ENCODE data around the gene GNAI3. TPM values are rescaled to one million over a fixed set of nuclear protein-coding genes. Genes with fewer than 3 reads are reported as not detected.

Gene GNAI3
- total RNA-seq, 1 donor from 2014 or later: 18.7 TPM

DNA sequence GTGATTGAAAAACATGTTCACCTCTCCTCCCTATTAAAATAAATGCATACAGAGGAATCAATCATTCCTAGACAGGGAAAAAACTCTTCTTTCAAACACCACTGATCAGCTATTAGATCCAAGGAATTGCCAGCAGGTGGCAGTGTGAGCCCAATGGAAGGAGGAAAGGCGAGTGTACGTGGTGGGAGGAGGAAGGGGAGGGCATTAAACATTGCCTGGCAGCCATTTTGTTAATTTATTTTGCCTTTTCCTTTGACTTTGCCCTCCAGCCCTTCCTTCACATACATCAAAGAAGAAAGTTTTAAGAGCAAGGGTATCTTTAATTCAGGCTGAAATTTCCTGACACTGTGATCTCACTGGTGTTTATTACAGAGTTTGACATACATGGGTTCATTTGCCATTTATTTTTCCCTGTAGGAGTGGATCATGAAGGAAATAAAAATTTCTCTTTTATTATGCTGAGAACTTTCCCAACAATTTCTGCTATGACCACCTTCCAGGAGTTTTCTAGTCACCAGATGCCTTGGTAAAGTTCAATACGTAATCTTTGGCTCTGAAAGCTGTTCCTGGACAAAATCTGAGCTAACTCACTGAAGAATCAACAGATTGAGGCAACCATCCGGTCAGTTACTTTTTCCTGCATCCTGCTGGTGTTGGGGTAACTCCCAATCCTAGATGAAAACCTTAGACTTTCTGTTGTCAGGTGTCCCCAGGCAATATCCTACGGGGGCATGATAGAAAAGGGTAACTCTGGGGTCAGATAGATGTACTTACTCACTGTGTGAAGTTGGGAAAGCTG, 1.9 kb upstream of the GNAI3 start:
- DNase-seq (ENCODE audit: low read depth, low spot score): peak; percentile 62

DNA sequence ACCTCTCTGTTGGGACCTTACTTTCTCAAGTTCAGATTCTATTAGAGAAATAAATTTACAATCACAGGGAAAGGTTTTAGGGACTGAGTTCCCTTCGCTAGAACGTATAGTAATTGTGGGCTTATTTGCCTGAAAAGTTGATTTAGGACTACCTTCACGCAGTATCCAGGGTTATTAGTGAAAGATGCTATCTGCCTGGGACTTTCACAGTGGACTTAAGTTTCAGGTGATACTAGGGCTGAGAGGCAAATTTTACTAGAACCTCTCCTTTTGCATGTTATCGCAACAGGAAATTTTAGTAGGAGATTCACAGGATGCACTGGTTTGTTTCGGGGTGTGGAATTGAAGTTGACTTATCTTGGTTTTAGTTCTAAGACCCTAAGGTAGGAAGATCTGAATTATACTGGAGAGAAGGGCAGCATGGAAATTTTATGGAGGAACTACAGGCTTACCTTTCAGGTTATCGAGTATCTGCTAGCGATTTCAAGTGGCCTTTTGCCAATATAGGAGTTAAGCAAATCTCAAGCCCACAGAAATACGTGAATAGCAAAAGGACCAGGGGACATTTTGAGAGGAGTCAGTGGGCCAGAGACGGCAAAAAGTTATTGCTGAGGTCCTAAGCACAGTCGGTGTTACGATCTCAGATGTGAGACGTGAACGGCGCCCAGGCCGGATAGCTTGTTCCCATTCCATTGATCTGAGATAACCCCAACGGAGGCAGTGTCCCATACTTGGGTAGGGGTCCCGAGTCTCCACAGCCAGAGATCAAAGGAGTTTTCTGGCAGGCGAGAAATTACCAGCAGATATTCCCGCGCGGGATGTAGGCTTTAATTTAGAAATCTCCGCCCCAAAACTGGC, 723 bp upstream of the GNAI3 start:
- no peak for DNase-seq (ENCODE audit: low read depth, low spot score)

DNA sequence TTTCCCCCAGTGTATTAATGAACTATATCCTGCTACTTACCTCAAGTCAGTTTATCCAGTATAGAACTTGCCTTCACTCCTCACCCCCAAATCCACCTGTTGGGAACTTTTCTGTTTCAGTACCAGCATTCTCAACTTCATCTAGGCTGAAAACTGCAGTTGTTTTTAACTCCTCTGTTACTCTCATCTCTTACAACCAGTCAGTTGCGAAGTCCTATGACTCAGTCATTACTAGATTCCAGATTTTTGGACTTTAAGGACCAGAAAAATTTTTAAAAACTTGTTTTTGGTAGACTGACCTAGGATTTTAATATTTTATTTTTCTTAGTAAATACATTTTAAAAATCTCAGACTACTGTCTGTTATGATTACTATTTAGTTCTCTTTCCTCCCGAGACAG, 8.1 kb downstream of the GNAI3 start:
- DNase-seq (ENCODE audit: low read depth, low spot score): no peak

DNA sequence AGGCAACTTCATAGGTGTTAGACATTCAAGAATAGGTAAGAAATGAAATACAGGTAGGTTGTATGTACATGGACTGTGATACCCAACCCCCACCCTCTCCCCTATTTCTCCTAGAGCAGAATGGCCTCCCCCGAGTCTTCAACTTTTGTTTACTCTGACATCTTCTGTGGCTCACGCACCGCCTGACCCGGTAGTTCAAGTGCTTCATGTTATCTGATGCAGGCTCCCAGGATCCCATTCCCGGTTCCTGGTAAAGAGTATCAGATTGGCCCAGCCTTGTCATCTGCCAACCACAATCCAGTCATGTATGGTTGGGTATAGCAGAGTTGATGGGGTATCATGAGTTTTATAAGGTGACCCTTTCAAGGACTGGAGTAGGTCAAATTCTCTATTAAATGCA, 9.1 kb downstream of the GNAI3 start:
- DNase-seq (ENCODE audit: low read depth, low spot score): no peak

DNA sequence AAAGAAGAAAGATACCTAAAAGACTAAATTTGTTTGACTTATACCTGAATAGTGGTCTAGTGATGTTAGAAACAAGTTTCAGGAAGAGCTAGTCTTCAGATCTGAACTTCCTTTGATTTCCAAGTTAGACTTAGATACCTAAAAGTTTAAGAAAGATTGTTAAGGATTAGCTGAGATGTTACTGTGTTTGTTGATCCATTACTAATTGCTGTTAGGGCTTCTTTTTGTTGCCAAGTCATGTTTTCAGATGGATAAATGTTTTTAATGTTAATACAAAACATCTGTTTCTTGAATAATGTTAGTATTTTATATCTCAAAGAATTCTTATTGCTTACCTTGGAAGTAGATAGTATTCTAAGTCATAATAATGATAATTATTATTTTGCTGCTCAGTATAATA, 11.6 kb downstream of the GNAI3 start:
- no peak for DNase-seq (ENCODE audit: low read depth, low spot score)

DNA sequence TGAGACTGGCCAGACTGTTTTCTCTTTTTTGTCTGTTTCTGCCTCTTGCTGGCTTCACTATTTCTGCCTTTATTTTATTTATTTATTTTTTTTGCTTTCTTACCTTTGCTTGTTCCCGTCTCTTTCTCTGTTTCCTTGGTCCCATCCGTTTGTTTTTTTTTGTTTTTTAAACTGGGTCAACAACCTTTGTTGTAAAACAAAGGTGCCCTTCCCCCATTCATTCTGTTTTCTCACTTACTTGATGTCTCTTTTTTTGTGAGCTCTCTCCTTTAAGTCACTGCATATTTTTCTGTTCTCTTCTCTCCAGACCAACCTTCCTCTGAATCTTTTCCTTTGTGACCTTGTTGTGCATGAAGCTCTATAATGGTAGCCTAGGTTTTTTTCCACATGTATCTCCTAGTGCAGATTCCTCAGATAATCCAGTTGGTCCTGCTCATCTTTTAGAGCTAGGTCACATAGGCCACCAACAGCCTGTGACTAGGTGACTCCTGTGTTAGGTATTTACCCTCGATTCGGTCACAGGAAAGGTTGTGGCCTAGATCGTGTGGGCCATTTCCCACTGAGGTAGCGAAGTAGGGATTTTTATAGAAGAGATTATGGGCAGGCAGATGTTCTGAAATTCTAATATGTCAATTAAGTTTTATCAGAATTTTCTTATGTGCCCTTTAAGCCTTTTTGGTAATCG, 15.9 kb downstream of the GNAI3 start:
- no peak for DNase-seq (ENCODE audit: low read depth, low spot score)

DNA sequence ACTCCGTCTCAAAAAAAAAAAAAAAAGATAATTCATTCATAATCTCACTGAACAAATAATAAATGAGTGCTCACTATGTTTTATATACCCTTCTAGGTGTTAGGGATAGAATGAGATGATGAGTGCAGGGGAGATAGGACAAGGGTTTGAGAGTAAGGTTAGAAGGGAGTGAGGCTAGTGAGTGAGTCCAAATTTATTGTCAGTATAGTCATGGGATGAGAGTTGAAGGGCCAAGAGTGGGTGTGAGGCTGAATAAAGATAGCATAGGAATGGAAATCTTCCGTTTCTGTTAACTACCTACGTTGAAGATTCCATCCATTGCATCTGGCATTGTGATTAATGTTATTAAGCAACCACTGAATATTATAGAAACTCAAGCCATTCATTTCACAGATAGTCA, 16.8 kb downstream of the GNAI3 start:
- no peak for DNase-seq (ENCODE audit: low read depth, low spot score)

DNA sequence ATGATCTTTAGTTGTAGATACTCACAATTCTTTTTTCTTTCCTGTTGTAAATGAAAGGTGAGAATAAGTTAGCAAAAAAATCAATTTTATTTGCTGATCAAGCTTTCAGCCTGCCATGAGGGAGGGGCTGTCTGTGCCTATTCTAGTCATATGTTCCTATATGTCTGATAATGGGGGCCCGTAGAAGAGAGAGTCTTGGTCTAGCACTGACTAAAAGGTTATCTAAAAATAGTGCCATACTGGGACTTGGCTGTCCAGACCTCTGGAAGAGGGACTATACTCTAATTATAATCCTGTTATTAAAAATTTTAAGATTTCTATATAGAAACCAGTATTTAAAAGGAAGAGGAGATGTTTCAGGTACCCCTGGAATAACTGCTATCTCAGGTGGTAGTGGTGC, 18.6 kb downstream of the GNAI3 start:
- no peak for DNase-seq (ENCODE audit: low read depth, low spot score)

DNA sequence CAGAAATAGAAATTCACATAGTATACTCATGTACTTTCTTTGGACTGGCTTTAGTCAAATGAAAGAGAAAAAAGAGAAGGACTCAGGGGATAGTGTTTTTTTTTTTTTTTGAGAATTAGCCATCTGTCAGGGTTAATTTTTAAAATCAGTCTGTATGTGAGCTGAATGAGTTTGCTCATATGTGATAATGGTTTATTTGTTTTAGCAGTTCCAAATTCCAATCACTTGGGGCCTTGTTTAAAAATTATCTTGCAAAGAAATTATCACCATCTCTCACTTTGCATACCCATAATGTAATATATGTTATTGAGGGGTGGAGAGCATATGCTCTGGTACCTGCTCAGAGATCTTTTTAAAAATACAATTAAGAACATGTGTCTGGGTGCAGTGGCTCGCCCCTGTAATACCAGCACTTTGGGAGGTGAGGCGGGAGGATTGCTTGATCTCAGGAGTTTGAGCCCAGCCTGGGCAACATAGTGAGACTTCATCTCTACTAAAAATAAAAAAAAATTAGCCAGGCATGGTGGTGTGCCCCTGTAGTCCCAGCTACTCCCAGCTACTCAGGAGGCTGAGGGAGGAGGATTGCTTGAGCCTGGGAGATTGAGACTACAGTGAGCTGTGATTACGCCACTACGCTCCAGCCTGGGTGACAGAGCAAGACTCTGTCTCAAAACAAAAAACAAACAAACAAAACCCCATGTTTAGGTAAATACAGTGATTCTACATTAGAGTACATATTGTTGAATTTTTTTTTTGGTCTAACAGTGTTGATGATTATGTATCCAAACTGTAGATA, 19.7 kb downstream of the GNAI3 start:
- no peak for DNase-seq (ENCODE audit: low read depth, low spot score)

DNA sequence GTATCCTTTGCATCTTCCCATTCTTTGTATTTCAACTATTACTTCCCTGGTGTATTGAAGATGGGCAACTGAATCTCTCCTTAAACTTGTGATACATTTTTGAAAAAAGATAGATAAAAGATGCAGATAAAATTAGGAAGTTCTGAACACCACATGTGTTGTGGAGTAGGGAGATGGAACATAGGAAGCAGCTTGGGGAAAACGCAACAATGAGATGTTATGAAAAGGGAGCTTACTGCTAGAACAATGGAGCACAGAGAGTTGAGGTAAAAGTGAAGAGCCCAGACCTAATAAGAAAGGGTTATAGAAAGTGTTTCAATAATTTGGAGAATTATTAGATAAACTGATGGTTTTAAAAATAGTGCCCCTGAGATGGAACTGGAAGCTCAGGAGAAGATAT, 20.9 kb downstream of the GNAI3 start:
- DNase-seq (ENCODE audit: low read depth, low spot score): no peak

DNA sequence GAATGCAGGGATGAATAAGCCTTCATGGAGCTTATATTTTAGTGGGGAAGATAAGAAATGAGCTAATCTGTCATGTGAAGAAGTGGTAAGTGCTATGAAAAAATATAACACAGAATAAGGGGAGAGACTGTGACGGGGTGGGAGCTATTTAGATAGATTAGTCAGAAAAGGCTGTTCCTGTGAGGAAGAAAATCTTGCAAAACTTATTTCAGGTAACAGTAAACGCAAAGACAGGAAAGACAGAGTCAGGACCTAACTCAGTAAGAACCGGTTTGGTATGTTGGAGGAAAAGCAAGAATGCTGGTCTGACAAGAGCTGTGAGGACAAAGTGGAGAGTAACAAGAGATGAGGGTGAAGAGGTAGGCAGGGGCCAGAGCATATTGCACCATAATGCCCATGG, 22.0 kb downstream of the GNAI3 start:
- no peak for DNase-seq (ENCODE audit: low read depth, low spot score)

DNA sequence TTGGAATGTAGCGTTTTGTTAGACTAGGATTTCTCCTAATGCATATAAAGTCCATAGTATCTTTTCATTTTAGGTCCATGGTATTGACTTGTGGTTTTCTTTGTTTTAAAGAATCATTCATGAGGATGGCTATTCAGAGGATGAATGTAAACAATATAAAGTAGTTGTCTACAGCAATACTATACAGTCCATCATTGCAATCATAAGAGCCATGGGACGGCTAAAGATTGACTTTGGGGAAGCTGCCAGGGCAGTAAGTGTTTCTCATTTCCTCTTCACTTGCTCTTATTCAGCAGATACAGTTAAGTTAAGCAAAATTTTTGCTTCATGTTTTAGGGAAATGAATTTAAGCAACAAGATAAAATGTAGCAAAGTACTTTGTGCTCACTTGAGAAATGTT, 25.4 kb downstream of the GNAI3 start:
- no peak for DNase-seq (ENCODE audit: low read depth, low spot score)

DNA sequence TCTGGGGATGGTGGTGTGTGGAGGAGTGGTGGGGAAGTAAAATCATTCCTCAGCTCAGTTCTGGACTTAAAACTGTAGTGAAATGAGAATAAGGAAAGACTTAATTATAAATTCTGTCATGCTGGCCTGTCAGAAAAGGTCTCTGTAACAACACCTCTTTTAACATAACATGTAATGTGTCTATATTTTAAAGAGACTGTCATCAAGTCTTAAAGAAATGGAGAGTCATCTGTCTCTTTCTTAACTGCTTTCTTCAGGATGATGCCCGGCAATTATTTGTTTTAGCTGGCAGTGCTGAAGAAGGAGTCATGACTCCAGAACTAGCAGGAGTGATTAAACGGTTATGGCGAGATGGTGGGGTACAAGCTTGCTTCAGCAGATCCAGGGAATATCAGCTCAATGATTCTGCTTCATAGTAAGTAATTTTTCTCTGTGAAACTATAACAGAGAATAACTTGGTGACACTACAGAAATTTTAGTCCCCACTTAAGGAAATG, 30.6 kb downstream of the GNAI3 start:
- DNase-seq (ENCODE audit: low read depth, low spot score): no peak

DNA sequence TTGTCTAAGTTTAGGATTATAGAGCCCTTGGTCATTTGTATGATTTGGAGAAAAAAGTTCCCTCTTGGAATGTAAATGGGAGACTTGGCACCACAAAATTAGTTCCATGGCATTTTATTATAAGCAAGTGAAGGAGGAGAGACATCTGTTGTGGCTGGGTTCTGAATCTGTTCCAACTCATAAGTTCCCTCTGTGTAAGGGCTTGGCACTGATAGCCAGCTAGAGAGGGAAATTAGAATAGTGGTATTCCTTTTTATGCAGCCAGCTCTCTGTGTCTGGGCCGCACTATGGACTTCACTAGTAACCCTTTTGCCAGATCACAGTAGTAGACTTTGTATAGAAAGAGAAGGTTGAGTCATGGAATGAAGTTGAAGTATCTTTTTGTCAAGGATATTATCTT, 31.1 kb downstream of the GNAI3 start:
- no peak for DNase-seq (ENCODE audit: low read depth, low spot score)

DNA sequence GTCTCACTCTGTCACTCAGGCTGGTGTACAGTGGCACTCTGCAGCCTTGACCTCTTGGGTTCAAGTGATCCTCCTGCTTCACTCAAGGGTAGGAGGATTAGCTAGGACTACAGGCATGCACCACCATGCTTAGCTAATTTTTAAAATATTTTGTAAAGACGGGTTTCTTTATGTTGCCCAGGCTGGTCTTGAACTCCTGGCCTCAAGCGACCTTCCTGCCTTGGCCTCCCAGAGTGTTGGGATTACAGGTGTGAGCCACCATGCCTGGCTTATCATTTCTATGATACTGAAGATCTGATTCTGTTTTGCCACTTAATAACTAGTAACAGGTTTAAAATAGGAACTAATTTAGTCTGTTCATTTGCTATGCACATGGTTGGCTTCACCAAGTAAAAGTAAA, 33.6 kb downstream of the GNAI3 start:
- no peak for DNase-seq (ENCODE audit: low read depth, low spot score)

DNA sequence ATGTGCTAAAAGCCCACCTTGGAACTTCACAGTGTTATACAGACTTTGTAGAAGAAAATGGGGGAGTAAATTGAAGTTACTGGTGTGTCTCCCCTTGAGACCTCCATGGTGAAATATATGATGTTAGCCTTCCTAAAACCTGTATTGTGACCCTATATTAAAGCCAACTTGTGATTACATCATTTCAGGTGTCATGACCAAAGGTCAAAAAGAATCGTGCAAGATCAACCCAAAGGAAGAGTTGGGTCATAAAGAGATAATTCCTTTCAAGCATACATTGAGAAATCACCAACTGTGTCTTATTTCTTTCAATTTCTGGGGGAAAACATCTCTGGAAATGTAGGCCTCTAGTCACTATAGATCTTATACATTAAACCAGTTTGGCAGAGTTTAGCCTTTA, 36.4 kb downstream of the GNAI3 start:
- no peak for DNase-seq (ENCODE audit: low read depth, low spot score)

DNA sequence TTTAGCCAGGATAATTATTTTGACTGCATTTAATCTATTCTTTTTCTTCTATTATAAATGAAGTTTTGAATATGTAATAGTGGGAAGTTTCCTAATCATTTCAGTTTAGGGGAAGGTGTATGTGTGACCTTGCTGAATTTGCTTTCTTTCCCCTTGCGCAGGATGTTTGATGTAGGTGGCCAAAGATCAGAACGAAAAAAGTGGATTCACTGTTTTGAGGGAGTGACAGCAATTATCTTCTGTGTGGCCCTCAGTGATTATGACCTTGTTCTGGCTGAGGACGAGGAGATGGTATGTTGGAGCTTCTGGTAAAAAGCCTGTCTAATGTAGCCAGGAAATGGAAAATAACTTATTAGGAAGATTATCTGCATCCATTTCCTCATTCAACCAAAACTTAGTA, 37.6 kb downstream of the GNAI3 start:
- DNase-seq (ENCODE audit: low read depth, low spot score): no peak

DNA sequence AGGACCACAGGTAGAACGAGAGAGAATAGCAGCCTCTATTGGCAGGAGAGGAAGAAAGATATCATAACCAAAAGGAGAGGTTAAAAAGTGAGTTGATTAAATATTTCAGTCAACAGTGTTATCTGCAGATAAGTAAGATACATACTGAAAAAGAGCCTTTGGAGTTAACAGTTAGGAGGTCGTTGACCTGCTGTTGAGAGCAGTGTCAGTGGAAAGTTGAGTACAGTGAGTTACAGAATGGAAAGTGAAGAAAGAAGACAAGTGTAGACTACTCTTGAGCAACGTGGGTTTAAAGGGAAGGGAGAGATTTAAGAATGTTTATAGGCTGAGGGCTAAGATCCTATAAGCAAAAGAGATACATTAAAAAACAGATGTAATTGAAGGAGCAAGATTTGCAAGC, 40.8 kb downstream of the GNAI3 start:
- DNase-seq (ENCODE audit: low read depth, low spot score): no peak

DNA sequence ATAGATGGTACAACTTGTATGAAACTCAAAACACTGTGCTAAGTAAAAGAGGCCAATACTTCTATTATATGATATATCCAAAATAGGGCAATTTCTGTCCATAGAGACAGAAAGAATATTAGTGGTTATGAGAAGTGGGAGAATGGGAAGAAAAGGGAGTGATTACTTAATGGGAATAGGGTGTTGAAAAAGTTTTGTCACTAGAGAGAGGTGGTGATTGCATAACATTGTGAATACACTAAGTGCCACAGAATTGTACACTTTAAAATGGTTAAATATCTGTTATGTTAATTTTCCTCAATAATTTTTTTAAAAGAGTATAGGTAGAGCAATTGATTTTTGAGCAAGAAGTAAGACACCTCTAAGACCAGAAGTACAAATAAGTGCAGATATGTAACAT, 41.3 kb downstream of the GNAI3 start:
- DNase-seq (ENCODE audit: low read depth, low spot score): no peak

DNA sequence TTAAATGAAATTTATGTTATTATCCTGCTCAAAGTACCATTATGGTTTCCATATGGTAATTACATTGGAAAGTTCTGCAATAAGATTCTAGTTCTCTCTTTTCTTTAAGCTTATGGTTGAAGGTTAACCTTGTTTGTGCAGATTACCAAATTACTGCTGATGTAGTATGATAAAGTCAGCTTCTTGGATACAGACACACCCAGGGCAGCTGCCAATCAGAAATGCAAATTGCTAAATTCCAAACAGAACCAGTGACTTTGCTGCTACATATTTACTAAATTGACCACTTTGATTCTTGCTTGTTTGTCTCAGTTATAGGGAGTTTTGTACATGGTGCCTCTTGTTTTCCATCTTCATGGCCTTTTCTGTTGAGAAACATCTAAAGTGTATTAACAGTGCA, 44.5 kb downstream of the GNAI3 start:
- DNase-seq (ENCODE audit: low read depth, low spot score): no peak

DNA sequence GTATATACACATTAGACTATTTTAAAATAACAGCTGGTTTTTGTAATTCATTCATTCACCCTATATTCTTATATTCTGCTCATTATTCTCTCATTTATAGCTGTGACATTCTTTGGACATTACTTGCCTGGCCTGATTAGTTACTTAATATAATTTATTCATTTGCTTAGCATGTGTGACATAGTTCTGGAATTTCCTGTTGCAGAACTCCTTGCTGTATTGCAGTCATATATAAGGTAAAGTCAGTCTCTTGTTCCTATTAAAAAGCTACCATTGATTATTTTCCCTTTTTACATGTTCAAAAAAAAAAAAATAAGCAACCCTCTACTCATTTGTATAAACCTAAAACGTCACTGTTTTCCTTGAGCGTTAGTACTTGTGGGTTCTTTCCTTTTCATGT, 47.1 kb downstream of the GNAI3 start:
- no peak for DNase-seq (ENCODE audit: low read depth, low spot score)
